ENCODE data around the gene TIMM13. TPM values are rescaled to one million over a fixed set of nuclear protein-coding genes. Genes with fewer than 3 reads are reported as not detected.

Gene TIMM13
- total and polyA plus RNA-seq, 10 of the 15 experiments (the other 5 are each of a cell fraction or from before 2014, with no cell fraction given): 9.9 to 205 (median 63.6) TPM

GRCh38 chr19:2432131-2432848, 4.9 kb upstream of the TIMM13 start:
- ATAC-seq (no peak), DNase-seq (ENCODE audit: low read depth, low spot score) (no peak), FAIRE-seq (no peak)
- no peak overlapping the region for H3K4me2 ChIP-seq (ENCODE audit: control insufficient read depth, insufficient read depth)
- H3K79me2 ChIP-seq (ENCODE audit: control insufficient read depth, insufficient read depth, low read length): peaks cover 1% of the 10 kb centered on the region
- no peak overlapping the region for H3K9ac ChIP-seq (ENCODE audit: control insufficient read depth, insufficient read depth, low read length)
- H3K9me3 ChIP-seq (replicated peaks; ENCODE audit: control insufficient read depth, insufficient read depth, low read length): no peaks in the 10 kb centered on the region
- no peak overlapping the region for H2AFZ ChIP-seq (ENCODE audit: control insufficient read depth, low read depth, low read length)
- BruUV-seq (replicated peaks): no TSS peak
- H3K36me3 ChIP-seq (ENCODE audit: control insufficient read depth in 2 of 2, insufficient read depth in 2 of 2, low read length in 1 of 2): peaks cover 7 to 45% of the 10 kb centered on the region in 2 experiments; a peak in 3 of 4 replicates
- H3K27me3 ChIP-seq (replicated peaks in 1 of 2; ENCODE audit: control insufficient read depth in 2 of 2, insufficient read depth in 2 of 2, low read length in 1 of 2): no peaks in the 10 kb centered on the region
- intact Hi-C loops (cut with micrococcal nuclease; ENCODE audit: unreplicated experiment) (no loop called here), in situ Hi-C loops (cut with MboI) (no loop called here)
- H4K20me1 ChIP-seq (ENCODE audit: control insufficient read depth, insufficient read depth): no peaks in the 10 kb centered on the region
- ChIA-PET SMC1A (ENCODE audit: uncharacterized antibody, unreplicated experiment) (no interaction called here), RAD21 (ENCODE audit: unreplicated experiment) (no interaction called here), CTCF (no interaction called here), POLR2A (no interaction called here)
- H3K4me3 ChIP-seq: no peak overlapping the region
- WGBS (ENCODE audit: insufficient coverage, insufficient replicate concordance, low lambda C conversion rate, missing lambda C conversion rate): 95% methylated on average over 18 of the region's 25 CpGs
- no peak overlapping the region for H3K27ac ChIP-seq (ENCODE audit: control insufficient read depth, insufficient read depth)
- peaks cover 7% of the 10 kb centered on the region for H3K4me1 ChIP-seq (ENCODE audit: control insufficient read depth, insufficient read depth, low read length)
- TF ChIP-seq CUX1 (IDR thresholded peaks at IDR 0.05; ENCODE audit: insufficient replicate concordance, low read depth, low read length): no peak
- TF ChIP-seq GATAD2B (conservative IDR thresholded peaks at IDR 0.05; ENCODE audit: low read depth): no peak
- no peak for TF ChIP-seq NR2C2 (IDR thresholded peaks at IDR 0.05; ENCODE audit: borderline replicate concordance, control insufficient read depth, insufficient read length, low read depth)
- TF ChIP-seq ZNF24 (IDR thresholded peaks at IDR 0.05): no peak
- no peak for TF ChIP-seq ESRRA (IDR thresholded peaks at IDR 0.05; ENCODE audit: low read length)
- no peak for TF ChIP-seq MTA3 (IDR thresholded peaks at IDR 0.05; ENCODE audit: borderline replicate concordance, low read length)
- no peak for TF ChIP-seq CBX3 (IDR thresholded peaks at IDR 0.05; ENCODE audit: borderline replicate concordance, low read depth)
- TF ChIP-seq BCLAF1 (IDR thresholded peaks at IDR 0.05): no peak
- TF ChIP-seq PRDM15 (CRISPR knock-in tag; IDR thresholded peaks at IDR 0.05): no peak
- TF ChIP-seq BACH1 (IDR thresholded peaks at IDR 0.05; ENCODE audit: borderline replicate concordance): no peak
- no peak for TF ChIP-seq ZNF622 (IDR thresholded peaks at IDR 0.05)
- no peak for TF ChIP-seq WRNIP1 (IDR thresholded peaks at IDR 0.05; ENCODE audit: borderline replicate concordance, low read depth, low read length)
